HG03139 (cell line): ENCODE results near the gene RFX4.
"Not testable (repeated sequence)": the region's sequence is repeated elsewhere in the genome, so short reads cannot be mapped to it uniquely, and the experiment has no call there.

Experiments
- ATAC-seq: cut with Tn5 transposase; IDR thresholded peaks from one replicate; pipeline ENCODE4 v1.9.1; 2021; ENCODE audit not compliant: unreplicated experiment

RFX4 gene

DNA sequence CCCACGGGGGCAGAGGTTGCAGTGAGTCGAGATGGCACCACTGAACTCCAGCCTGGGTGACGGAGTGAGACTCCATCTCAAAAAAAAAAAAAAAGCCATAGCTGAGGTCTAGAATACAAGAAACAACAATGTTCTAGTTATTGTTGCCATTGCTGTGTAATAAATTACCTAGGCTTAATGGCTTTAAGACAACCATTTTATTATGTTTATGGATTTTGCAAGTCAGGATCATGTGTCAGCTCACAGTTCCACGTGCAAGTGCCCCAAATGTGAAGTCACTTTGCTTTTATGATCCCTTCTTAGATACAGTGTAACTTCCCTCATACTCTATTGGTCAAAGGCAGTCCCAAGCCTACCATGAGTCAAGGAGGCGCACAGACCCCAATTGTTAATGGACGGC, 142.1 kb downstream of the RFX4 start:
- no peak for ATAC-seq

DNA sequence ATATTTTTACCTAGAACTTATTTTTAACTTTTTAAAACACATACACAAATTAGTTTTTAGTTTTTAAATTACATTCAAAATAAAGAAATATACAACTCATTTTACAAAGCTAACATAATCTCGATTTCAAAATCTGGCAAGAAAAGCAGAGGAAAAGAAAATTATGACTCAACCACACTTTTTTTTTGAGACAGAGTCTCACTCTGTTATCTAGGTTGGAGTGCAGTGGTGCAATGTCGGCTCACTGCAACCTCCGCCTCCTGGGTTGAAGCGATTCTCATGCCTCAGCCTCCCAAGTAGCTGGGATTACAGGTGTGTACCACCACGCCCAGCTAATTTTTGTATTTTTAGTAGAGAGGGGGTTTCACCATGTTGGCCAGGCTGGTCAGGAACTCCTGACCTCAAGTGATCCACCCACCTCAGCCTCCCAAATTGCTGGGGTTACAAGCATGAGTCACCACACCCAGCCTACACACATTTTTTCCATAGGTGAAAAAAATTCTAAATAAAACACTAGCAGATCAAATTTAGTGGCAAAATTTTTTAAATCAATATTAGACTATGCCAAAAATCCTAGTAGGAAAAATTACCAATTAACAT, 143.9 kb downstream of the RFX4 start:
- not testable (repeated sequence) for ATAC-seq

DNA sequence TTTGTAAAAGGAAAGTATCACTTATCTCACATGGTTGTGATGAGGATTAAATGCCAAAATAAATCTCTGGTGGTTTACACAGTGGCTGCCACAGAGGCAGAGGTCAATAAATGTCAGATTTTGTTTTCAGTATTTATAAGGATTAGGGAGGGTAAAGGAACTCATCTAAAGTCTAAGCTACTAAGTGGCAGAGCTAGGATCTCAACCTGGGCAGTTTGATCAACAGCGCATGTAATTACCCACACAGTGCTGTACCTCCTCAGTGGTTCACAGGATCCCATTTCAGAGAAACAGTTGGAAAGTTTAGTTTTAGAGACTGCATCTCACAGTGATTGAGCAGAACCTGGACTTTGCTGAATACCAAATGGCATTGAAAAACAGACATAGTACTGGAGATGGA, 146.8 kb downstream of the RFX4 start:
- ATAC-seq = no peak

DNA sequence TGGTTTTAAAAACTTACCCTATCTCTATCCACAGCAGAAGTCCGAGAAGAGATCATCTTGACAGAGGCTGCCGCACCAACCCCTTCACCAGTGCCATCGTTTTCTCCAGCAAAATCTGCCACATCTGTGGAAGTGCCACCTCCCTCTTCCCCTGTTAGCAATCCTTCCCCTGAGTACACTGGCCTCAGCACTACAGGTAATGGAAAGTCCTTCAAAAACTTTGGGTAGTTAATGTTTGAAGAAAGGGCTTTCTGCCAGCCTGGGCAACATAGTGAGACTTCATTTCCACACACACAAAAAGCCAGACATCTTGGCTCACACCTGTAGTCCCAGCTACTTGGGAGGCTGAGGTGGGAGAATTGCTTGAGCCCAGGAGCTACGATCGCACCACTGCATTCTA, 150.1 kb downstream of the RFX4 start:
- no peak for ATAC-seq

DNA sequence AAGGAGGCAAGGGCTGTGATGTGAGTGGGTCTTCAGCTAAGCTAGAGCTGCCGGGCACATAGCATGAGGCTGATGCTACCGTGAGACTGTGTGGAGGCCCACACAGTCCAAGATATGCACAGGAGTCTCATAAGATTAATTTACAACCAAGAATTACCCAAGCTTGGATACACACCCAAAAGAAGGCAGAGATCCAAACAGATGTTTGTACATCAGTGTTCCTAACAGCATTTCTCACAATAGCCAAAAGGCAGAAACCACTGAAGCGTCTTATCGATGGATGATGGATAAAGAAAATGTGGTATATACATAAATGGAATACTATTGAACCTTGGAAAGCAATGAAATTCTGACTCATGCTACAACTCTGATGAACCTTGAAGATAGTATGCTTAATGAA, 150.9 kb downstream of the RFX4 start:
- no peak for ATAC-seq

DNA sequence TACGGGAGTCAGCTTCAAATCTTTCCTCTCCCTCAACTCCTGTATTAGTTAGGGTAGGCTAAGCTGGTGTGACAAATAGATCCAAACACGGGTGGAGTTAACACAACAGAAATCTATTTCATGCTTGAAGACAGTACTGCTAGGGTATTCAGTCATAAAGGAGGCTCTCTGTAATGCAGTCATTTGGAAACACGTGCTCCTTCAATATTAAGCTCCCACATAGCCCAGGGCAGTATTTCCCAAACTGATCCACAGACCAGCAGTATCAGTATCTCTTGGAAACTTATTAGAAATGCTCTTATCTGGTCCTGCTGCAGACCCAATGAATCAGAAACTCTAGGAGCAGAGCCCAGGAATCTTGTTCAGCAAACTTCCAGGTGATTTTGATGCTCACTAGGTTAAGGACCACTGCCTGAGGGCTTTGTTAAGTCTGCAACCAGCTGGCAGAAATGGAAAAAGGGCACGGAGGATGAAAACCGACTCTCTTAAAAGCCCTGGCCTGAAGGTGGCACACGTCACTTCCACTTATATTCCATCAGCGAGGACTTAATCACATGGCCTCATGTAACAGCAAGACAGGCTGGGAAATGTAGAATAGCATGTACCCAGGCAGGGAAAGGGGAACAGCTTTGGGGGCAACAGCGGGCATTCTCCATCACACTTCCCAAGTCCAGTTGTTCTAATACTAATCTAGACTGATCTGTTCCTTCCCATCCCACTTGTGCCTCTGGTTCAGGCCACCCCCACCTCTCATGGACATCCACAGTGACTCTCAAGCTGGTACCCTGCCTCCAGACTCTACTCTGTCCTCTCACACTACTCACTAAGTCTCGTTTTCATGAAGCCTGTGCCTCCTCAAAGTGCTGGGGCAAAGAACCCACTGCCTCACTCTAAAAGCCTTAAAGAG, 153.5 kb downstream of the RFX4 start:
- no peak for ATAC-seq

DNA sequence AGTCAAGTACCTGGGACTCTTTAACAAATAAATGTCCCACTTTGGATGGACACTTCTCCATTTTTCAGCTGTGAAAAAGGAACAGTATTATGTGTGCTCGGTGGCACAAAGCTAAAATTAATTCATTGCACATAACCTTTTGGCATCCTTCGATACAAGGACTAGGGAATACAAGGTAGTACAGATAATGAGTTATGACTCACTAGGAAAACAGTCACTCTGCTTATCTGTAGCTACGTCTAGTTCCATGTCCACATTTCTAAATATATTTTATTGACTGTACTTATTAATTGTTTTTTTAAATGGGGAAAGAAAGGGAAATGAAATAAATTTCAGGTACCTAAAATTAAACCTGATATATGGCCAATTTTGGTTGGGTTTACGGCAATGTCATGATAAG, 156.5 kb downstream of the RFX4 start:
- ATAC-seq = no peak

DNA sequence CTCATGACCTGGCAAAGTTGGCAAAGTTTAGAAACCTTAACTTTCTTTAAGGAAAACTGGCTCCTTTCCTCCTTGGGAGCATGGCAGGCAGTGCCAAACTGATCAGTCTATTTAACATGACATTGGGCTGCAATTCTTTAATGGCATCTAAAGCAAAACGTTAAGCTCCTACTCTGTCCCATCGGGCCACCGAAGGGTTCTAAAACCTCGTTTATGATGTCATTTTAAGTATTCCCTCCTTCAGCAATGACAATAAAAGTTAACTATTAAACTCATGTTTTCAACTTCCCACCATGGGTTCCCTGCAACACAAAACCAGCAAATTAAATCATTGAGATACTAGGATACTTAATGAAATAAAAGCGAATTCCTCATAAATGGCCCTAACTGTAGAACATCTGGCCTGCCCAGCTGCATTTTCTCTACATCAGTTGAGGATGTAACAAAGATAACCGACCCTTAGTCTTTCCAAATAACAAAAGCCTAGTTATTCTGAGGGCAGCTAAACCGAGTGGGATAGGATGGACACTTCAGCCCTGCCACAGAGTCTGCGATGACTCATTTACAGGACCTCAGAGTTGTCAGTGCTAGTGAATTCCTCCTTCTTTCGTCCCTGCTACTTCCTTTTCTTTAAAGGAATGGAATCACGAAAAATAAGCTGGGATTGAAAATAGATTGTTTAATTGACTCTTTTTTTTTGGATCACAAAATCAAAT, 157.2 kb downstream of the RFX4 start:
- no peak for ATAC-seq

DNA sequence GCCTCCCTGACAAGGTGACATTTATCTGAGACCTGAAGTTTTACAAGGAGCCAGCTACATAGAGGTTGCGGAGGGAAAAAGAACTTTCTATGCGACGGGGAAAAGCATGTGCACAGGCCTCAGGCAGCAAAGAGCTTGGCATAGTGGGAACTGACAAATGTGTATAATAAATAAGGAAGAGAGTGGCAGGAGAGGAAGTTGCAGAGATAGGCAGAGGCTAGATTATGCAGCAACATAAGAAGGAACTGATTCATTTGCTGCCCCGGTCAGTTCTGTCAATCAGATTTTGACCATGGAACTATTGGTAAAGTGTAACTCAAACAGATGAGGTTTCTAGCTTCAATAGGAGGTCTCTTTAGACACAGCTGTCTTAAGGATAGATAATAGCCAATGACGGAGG, 158.0 kb downstream of the RFX4 start:
- ATAC-seq = no peak

DNA sequence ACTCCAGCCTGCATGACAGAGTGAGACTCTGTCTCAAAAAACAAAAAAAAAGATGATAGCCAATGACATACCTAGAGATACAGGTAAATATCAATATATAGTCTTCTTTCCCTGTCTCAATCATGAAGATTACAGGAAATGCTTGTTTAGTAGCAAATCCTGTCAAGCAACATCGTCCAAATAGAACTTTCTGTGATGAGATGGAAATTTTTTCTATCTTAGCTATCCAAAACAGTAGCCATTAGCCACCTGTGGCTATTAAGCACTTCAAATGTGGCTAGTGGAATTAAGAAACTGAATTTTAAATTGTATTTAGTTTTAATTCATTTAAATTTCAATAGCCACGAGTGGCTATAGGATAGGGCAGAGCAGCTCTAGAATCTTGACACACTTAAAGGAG, 158.4 kb downstream of the RFX4 start:
- no peak for ATAC-seq

DNA sequence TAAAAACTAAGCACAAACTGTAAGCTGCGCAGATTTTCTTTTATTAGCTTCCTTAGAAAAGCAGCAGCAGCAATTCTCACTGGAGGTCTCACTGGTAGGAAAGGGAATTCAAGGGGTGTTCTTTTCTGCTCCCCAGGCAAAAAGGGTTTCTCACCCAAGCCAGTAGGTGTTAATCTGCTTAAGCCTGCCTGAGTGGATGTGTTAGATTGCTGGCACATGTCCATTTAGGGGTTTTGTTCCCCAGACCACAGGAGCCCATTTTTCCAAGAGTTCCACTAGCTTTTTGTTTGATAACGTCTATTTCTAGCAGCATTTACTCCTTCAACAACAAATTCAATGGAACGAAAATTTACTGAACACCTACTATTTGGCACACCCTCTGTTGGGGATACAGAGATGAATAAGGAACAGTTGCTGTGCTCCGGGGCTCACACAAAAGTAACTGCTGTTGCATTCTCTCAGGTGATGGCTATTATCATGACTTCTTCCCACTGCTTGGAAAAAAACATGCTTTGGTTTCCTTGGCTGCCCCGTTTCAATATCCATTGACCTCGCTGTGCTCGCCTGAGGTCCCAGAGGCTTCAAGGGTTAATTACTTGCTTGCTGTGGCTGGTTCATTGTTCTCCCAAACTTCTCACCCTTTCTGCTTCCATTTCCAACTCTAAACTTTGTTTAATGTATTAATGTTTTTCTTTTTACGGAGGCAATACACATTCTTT, 160.6 kb downstream of the RFX4 start:
- ATAC-seq = no peak

DNA sequence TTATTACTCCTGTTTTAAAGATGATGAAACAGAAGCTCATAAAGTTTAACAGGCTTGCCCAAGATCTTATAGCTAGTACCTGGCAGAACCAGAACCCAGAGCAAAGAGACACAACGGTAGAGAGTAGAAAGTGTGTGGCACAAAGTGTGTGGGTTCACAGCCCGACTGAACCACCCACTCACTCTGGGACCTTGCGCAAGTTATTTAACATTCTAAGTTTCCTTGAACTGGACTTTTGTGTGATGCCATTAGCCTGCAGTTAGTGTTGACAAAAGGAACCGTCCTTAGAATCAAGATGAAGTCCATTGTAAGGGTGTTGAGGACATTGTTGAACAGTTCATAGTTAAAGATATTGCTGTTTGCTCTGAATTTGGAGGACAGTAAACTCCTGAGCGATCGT, 161.8 kb downstream of the RFX4 start:
- ATAC-seq = no peak

DNA sequence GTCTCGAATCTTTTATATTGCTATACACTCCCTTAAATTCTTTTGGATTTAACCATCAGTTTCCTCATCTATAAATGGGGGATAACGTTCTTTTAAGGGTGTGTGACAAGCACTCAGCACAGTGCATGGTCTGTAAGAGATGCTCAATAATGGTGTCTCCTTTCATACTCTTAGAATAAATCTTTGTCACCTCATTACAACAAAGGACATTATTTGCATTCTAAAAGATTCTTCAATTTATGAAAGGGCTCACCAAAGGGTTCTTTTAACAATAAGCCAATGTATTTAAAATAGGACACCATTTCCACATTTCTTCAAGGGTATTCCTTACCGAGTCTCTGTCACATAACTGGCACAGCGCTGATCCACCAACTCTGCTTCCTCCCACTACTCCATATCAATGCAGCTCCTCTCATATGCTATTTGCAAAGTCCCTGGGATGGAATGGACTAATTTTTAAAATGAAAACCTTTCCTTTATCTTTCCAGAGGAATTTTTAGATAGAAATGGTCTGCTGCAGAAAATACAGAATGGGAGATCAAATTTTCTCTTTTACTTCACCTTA, 162.5 kb downstream of the RFX4 start:
- no peak for ATAC-seq

DNA sequence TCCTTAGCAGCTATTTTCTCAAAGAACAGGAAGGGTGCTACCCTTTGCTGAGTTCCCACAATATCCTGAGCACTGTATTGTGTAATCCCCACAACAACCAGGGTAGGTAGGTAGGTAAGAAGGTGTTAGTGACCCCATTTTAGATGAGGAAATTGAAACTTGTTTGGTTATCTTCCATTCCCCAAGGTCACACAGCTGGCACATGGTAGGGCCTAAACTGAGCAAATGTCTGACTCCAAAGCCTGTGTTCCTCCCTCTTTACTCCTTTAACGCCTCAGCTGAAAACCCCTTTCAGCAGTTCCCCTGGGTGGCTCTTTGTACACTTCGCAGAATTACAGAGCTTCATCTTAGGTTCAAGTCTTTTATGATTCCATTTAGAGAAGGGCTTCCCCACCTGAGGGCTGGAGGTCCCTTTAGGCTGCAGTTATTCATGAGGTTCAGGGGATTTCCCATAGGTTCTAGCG, 165.2 kb downstream of the RFX4 start:
- ATAC-seq = no peak

DNA sequence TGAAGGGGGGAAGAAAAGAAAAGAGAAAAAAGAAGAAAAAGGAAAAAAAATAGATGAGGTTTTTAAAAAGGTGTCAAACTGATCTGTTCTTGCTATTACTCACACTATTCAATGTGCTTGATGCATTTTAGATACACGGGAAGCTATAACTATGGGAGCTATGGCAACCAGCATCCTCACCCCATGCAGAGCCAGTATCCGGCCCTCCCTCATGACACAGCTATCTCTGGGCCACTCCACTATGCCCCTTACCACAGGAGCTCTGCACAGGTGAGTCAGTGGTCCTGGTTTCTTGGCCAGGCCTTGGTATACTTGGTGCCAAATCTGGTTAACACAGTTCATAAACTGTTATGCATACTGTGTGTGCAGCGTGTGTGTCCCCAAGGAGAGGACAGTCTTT, 167.7 kb downstream of the RFX4 start:
- no peak for ATAC-seq

DNA sequence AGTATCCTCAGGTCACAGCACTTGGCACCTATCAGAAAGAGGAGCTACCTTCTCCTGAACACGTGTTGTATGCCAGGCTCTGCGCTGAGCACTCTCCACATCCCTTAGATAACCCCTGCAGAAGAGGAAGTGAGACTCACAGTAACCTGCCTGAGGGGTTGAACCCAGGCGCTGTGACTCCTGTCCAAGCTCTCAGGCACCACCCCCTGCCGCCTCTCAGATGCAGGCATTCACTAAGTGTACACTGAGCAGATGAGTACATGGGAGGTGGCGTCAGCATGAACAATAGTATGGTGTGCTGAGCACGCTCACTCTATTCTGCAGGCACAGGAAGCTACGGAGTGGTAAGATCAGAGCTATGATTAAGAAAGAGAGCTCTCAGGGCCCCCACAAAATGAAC, 170.7 kb downstream of the RFX4 start:
- ATAC-seq = peak; percentile 98

DNA sequence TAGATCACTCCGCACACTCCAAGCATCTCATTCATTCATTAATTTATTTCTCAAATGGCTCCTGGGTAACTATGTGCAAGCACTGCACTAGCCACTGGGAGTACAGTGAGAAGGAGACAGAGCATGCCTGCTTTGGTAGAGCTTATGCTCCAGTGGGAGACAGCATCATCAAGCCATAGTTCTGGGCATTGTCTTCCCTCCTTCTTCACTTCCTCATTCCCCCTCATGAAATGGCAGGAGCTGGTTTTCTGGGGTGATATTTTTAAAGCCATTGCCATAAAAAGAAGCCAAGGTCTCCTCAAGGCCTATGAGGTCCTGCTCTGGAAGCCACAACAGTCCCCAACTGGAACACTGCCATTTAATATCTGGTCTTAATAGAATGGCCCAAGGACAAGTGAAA, 171.5 kb downstream of the RFX4 start:
- no peak for ATAC-seq

DNA sequence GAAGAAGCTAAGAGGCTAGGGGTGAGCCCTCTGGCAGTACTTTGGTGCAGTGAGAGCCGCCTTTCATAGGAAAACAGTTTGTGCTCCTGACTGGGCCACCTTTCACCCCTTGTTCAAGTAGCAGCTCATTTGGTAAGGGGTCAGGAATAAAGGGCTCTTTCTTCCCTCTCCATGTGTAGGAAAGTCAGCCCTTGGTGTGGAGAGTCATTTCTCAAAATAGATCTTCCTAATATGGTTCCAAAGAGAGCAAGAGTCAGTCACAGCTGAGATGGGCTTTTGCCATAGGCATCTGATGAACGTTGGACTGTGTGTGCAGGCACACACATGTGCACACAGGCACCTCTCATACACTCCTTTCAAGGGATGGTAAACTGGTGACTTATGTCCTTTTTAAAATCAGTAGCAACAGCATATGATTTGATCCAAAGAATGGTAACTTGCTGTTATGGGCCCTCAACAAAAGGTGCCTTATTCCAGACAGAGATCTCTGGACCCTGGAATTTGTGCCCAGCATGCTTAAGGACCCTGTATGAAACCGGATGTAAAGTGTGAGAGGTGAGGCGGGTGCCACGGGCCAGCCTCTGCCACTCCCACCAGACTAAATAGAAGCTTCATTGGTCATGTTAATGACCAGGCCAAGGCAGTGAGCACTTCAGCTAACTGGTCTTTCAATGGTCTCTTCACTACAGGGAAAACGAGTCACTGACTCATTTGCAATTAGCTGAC, 175.0 kb downstream of the RFX4 start:
- ATAC-seq = no peak

DNA sequence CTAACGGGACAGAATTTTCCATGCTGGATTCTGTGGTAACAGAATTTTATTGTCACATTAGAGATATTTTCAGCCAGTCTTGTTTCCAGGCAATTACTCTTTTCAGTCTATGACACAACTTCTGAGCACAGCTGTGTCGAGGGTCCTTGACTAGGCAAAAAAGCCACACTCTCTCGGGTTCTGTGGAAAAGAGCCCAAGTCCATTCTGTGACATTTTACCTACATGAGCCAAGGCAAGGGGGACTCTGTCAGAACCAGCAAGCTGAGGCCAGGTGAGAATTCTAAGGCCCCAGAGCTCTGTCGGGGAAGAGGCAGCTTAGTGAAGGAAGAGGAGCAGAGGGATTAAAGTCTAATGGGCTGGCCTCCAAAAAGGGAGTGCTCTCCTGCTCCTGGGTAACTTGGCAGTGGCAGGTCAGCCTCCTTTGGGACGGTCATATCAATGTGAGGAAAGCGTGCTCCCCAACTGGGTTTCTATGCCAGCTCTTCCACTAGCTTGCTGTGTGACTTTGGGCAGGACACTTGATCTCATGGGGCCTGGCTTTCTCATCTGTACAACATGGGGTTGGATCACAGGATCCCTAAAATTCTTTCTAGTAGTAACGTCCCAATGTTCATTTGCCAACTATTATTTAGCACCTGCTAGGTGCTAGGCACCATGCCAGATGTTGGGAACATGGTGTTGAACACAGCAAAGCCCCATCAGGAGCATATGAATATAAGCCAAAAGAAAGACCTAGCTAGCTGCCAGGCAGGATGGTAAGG, 175.7 kb downstream of the RFX4 start:
- ATAC-seq = no peak
